Measurements from ENCODE around the gene CCL2. TPM values are rescaled to one million over a fixed set of nuclear protein-coding genes. Genes with fewer than 3 reads are reported as not detected.

The CCL2 gene
- total RNA-seq, 1 experiment from 2014 or later = 1.4 TPM

DNA sequence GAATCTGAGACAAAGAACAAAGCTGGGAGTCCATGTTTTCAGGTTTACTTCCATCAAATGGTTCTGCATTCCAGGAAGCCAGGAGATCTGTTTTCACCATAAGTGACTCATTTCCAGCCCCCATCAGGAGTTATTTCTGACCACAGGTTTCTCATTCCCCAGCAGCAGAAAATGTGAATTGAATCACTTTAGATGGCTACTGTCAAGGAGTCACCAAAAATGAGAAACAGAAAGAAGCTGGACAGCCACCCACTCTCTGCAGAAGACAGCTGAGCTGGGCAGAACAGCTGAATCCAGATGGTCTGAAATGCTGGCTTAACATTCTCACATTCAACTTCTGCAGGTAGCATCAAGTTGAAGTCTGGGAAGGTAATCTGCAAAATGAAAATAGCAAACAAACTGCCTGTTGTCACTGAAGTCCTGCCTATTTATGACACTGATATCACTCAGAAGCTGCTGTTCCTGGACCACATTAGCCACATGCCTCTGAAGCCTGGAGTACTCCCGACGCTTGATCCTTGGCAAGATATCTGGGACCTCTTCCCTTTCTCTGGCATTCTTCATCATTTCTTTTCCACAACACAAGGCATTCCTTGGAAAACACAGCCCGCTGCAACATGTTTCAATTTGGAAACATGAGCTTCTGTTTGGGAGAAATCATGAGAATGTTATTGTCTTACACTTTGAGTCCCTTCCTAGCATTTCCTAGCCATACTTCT lies 45.7 kb downstream of the CCL2 start:
- H4K20me1 ChIP-seq (ENCODE audit: control insufficient read depth, insufficient read depth, insufficient read length) = no peaks in the 10 kb centered on the region
- H2BK20ac ChIP-seq (ENCODE audit: low read depth, low read length, poor library complexity, severe bottlenecking) = no peak overlapping the region
- H3K4me1 Mint-ChIP-seq = peaks cover 6% of the 10 kb centered on the region in 2 experiments
- H3K9ac ChIP-seq (ENCODE audit: extremely low read depth, insufficient read length, low read length) = no peak overlapping the region
- no peak overlapping the region for H3K18ac ChIP-seq (ENCODE audit: insufficient read length, low read depth, low read length)
- H3K23me2 ChIP-seq (ENCODE audit: insufficient read length, low read depth, low read length, poor library complexity, severe bottlenecking) = no peaks in the 10 kb centered on the region
- no peaks in the 10 kb centered on the region for H3K9me3 ChIP-seq (ENCODE audit: control insufficient read depth, low read depth, low read length)
- H3K4me2 ChIP-seq (ENCODE audit: insufficient read depth, insufficient read length, low read length) = no peak overlapping the region
- H3K36me3 Mint-ChIP-seq (ENCODE audit: insufficient read depth in 1 of 3, low read depth in 3 of 3) = no peaks in the 10 kb centered on the region
- H4K91ac ChIP-seq (ENCODE audit: insufficient read length, low read depth, low read length) = no peak overlapping the region
- no peak overlapping the region for H4K8ac ChIP-seq (replicated peaks; ENCODE audit: insufficient read length, low read depth, low read length)
- H3K27me3 Mint-ChIP-seq (ENCODE audit: low read depth) = peaks cover 18% of the 10 kb centered on the region
- H2AFZ ChIP-seq (ENCODE audit: low read length) = no peak overlapping the region
- H3K4me3 Mint-ChIP-seq = no peak overlapping the region
- H2BK15ac ChIP-seq (ENCODE audit: low read depth, low read length) = no peak overlapping the region
- H2BK120ac ChIP-seq (ENCODE audit: low read depth, low read length, poor library complexity, severe bottlenecking) = no peak overlapping the region
- no peaks in the 10 kb centered on the region for H3K79me1 ChIP-seq (ENCODE audit: insufficient read depth, low read depth, low read length, poor library complexity, severe bottlenecking)
- TF ChIP-seq, protein P1, sequence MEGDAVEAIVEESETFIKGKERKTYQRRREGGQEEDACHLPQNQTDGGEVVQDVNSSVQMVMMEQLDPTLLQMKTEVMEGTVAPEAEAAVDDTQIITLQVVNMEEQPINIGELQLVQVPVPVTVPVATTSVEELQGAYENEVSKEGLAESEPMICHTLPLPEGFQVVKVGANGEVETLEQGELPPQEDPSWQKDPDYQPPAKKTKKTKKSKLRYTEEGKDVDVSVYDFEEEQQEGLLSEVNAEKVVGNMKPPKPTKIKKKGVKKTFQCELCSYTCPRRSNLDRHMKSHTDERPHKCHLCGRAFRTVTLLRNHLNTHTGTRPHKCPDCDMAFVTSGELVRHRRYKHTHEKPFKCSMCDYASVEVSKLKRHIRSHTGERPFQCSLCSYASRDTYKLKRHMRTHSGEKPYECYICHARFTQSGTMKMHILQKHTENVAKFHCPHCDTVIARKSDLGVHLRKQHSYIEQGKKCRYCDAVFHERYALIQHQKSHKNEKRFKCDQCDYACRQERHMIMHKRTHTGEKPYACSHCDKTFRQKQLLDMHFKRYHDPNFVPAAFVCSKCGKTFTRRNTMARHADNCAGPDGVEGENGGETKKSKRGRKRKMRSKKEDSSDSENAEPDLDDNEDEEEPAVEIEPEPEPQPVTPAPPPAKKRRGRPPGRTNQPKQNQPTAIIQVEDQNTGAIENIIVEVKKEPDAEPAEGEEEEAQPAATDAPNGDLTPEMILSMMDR (conservative IDR thresholded peaks at IDR 0.05) = no peak
- H4K5ac ChIP-seq (ENCODE audit: insufficient read length, low read depth, low read length) = no peak overlapping the region
- no peak overlapping the region for H3T11ph ChIP-seq (ENCODE audit: low read length)
- no peak overlapping the region for H2AK5ac ChIP-seq (ENCODE audit: insufficient read length, low read length)
- WGBS (ENCODE audit: extremely low coverage, insufficient read length, low lambda C conversion rate) = no CpG with 5 or more reads among the region's 3 CpGs
- H3K56ac ChIP-seq (ENCODE audit: insufficient read length, low read depth, low read length) = no peak overlapping the region
- H3K27me3 ChIP-seq (ENCODE audit: insufficient read depth, low read length) = no peaks in the 10 kb centered on the region; the same call in 1 of the 2 replicates
- no peaks in the 10 kb centered on the region for H3K79me2 ChIP-seq (ENCODE audit: insufficient read depth, low read length)
- no peak overlapping the region for H3K4ac ChIP-seq (ENCODE audit: low read depth, low read length)
- H2BK12ac ChIP-seq (ENCODE audit: insufficient read length, low read depth, low read length) = no peak overlapping the region
- H3K4me1 ChIP-seq (ENCODE audit: insufficient read depth, low read length) = no peaks in the 10 kb centered on the region
- no peaks in the 10 kb centered on the region for H3K9me3 Mint-ChIP-seq
- no peak overlapping the region for H3K23ac ChIP-seq (ENCODE audit: insufficient read length, low read depth, low read length)
- H3K14ac ChIP-seq (ENCODE audit: insufficient read depth, low read length) = no peak overlapping the region
- no peak for DNase-seq
- no peak overlapping the region for H2BK5ac ChIP-seq (ENCODE audit: insufficient read length, low read length)
- no peak overlapping the region for H3K27ac Mint-ChIP-seq
- H3K27ac ChIP-seq (ENCODE audit: insufficient read length, low read depth, low read length) = no peak overlapping the region
